ENCODE measurements around the gene CRYGA.

- TF ChIP-seq, protein P1, sequence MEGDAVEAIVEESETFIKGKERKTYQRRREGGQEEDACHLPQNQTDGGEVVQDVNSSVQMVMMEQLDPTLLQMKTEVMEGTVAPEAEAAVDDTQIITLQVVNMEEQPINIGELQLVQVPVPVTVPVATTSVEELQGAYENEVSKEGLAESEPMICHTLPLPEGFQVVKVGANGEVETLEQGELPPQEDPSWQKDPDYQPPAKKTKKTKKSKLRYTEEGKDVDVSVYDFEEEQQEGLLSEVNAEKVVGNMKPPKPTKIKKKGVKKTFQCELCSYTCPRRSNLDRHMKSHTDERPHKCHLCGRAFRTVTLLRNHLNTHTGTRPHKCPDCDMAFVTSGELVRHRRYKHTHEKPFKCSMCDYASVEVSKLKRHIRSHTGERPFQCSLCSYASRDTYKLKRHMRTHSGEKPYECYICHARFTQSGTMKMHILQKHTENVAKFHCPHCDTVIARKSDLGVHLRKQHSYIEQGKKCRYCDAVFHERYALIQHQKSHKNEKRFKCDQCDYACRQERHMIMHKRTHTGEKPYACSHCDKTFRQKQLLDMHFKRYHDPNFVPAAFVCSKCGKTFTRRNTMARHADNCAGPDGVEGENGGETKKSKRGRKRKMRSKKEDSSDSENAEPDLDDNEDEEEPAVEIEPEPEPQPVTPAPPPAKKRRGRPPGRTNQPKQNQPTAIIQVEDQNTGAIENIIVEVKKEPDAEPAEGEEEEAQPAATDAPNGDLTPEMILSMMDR (IDR thresholded peaks at IDR 0.05): no peak
- TF ChIP-seq EZH2 (IDR thresholded peaks at IDR 0.05; ENCODE audit: borderline replicate concordance, insufficient read depth, low read depth, low read length, poor library complexity, severe bottlenecking): no peak
These were observed 41.1 kb downstream of the CRYGA start for GRCh38 chr2:208122248-208122647.

Data from B cell (primary cell).